H1 (cell line): ENCODE measurements around the gene GSX1. TPM values are rescaled to one million over a fixed set of nuclear protein-coding genes. Genes with fewer than 3 reads are reported as not detected.

ENCODE experiments used
- CTCF ChIA-PET: fragments of 300-600 bp; sonication (Branson Sonifier 250); formaldehyde crosslinking; loops from one replicate; lab custom pipeline; 2021; ENCODE audit not compliant: partially characterized antibody; lab: Charles Lee
- POLR2A ChIA-PET: fragments of 300-600 bp; sonication (Branson Sonifier 250); formaldehyde crosslinking; loops from one replicate; lab custom pipeline; 2021; ENCODE audit warnings: inconsistent platforms; ENCODE audit not compliant: partially characterized antibody; lab: Charles Lee
- DNase-seq, 2 experiments: peaks; one replicate each; pipeline versions ENCODE4 v3.0.0 to v3.0.0-alpha.2; 2010 to 2022; ENCODE audit warnings: low spot score in 2 of 2, low read depth in 1 of 2, mixed read lengths in 1 of 2
- FAIRE-seq: peaks from 2 replicates; lab custom pipeline; 2011; peaks lifted over from hg19 to GRCh38; lab: Jason Lieb, UNC
- H2AFZ ChIP-seq: 2 replicates; pipeline ENCODE4 v1.8.1; 2012; ENCODE audit warnings: low read length, inconsistent platforms
- H2AK5ac ChIP-seq: 2 replicates; pipeline ENCODE4 v1.6.1; 2013; ENCODE audit warnings: low read depth, low read length
- H2BK120ac ChIP-seq: replicated peaks from 2 replicates; pipeline ENCODE3; 2013; ENCODE audit warnings: low read depth, low read length, inconsistent platforms
- H2BK12ac ChIP-seq: 2 replicates; pipeline ENCODE4 v1.6.1; 2013; ENCODE audit warnings: low read depth, low read length
- H2BK15ac ChIP-seq: 2 replicates; pipeline ENCODE4 v1.6.1; 2013; ENCODE audit warnings: low read length
- H2BK20ac ChIP-seq: 2 replicates; pipeline ENCODE4 v1.6.1; 2013; ENCODE audit warnings: low read length
- H2BK5ac ChIP-seq: 2 replicates; pipeline ENCODE4 v1.6.1; 2013; ENCODE audit warnings: low read depth, low read length
- H3K14ac ChIP-seq: 2 replicates; pipeline ENCODE4 v1.6.1; 2013; ENCODE audit warnings: inconsistent platforms; ENCODE audit not compliant: insufficient read length
- H3K18ac ChIP-seq: 2 replicates; pipeline ENCODE4 v1.6.1; 2013; ENCODE audit warnings: low read length; ENCODE audit errors: extremely low read depth
- H3K23ac ChIP-seq: 2 replicates; pipeline ENCODE4 v1.6.1; 2013; ENCODE audit warnings: inconsistent platforms; ENCODE audit not compliant: insufficient read length
- H3K23me2 ChIP-seq: 2 replicates; pipeline ENCODE4 v1.6.1; 2013; ENCODE audit warnings: low read depth, low read length
- H3K27ac ChIP-seq: 2 replicates; pipeline ENCODE4 v1.6.1; 2011; ENCODE audit warnings: low read depth, low read length, inconsistent platforms
- H3K27me3 ChIP-seq, 4 experiments: replicated peaks in 1 of 4; 1 replicate in 1 of 4; 2 replicates in 3 of 4; pipeline versions ENCODE4 v1.6.1 to v1.8.1; 2011 to 2013; ENCODE audit warnings: low read length in 3 of 4, mild to moderate bottlenecking in 3 of 4, inconsistent platforms in 2 of 4, mixed read lengths in 2 of 4, moderate library complexity in 1 of 4; ENCODE audit not compliant: control insufficient read depth in 3 of 4, insufficient read depth in 3 of 4; ENCODE audit errors: extremely low read depth in 1 of 4
- H3K36me3 ChIP-seq, 4 experiments: 2 replicates each; pipeline versions ENCODE4 v1.6.1 to v1.8.1; 2011 to 2013; ENCODE audit warnings: mild to moderate bottlenecking in 4 of 4, low read length in 3 of 4, moderate library complexity in 2 of 4, control low read depth in 1 of 4, inconsistent platforms in 1 of 4; ENCODE audit not compliant: insufficient read depth in 4 of 4, control insufficient read depth in 2 of 4
- H3K4ac ChIP-seq: replicated peaks from 2 replicates; pipeline ENCODE3; 2013; ENCODE audit warnings: low read length, low read depth, mixed read lengths, inconsistent platforms; ENCODE audit not compliant: insufficient read length
- H3K4me1 ChIP-seq, 4 experiments: replicated peaks in 1 of 4; 1 replicate in 1 of 4; 2 replicates in 3 of 4; pipeline versions ENCODE4 v1.6.1 to v1.8.1; 2011 to 2013; ENCODE audit warnings: low read length in 3 of 4, inconsistent platforms in 2 of 4, mixed read lengths in 1 of 4; ENCODE audit not compliant: insufficient read depth in 4 of 4, control insufficient read depth in 3 of 4
- H3K4me2 ChIP-seq, 2 experiments: 2 replicates each; pipeline versions ENCODE4 v1.6.1 to v1.8.1; 2011 to 2013; ENCODE audit warnings: low read depth in 2 of 2, low read length in 2 of 2, control low read depth in 1 of 2, inconsistent platforms in 1 of 2, mild to moderate bottlenecking in 1 of 2; ENCODE audit not compliant: insufficient read depth in 1 of 2
- H3K4me3 ChIP-seq, 4 experiments: fragments of 200-600, 300-600 bp in 1 of 4; sonication (generic), shearing (Covaris generic), sonication (Bioruptor Twin) in 1 of 4; 2 replicates each; pipeline versions ENCODE4 v1.5.1 to v1.8.1; 2011 to 2016; ENCODE audit warnings: low read length in 4 of 4, low read depth in 3 of 4, control low read depth in 2 of 4, inconsistent platforms in 2 of 4, mild to moderate bottlenecking in 2 of 4, mixed read lengths in 1 of 4, moderate library complexity in 1 of 4; ENCODE audit not compliant: insufficient read depth in 2 of 4; ENCODE audit errors: extremely low read depth in 1 of 4
- H3K56ac ChIP-seq: replicated peaks from 2 replicates; pipeline ENCODE3; 2013; ENCODE audit warnings: low read depth, mild to moderate bottlenecking, mixed read lengths, low read length, inconsistent platforms; ENCODE audit not compliant: insufficient read length
- H3K79me1 ChIP-seq: 2 replicates; pipeline ENCODE4 v1.6.1; 2013; ENCODE audit warnings: low read depth, low read length, control low read depth
- H3K79me2 ChIP-seq, 2 experiments: 2 replicates each; pipeline versions ENCODE4 v1.6.1 to v1.8.1; 2012 to 2013; ENCODE audit warnings: low read length in 2 of 2, mild to moderate bottlenecking in 2 of 2, inconsistent platforms in 1 of 2; ENCODE audit not compliant: insufficient read depth in 2 of 2, control insufficient read depth in 1 of 2
- H3K9ac ChIP-seq, 4 experiments: replicated peaks in 1 of 4; 1 replicate in 1 of 4; 2 replicates in 3 of 4; pipeline versions ENCODE4 v1.6.1 to v1.8.1; 2011 to 2013; ENCODE audit warnings: low read depth in 3 of 4, low read length in 3 of 4, control low read depth in 2 of 4, mild to moderate bottlenecking in 2 of 4, moderate library complexity in 2 of 4, inconsistent platforms in 1 of 4; ENCODE audit errors: extremely low read depth in 1 of 4
- H3K9me3 ChIP-seq, 2 experiments: 2 replicates each; pipeline versions ENCODE4 v1.6.1 to v1.8.1; 2012 to 2013; ENCODE audit warnings: mild to moderate bottlenecking in 2 of 2, moderate library complexity in 2 of 2, control low read depth in 1 of 2, inconsistent platforms in 1 of 2, low read depth in 1 of 2, low read length in 1 of 2, mixed read lengths in 1 of 2; ENCODE audit not compliant: insufficient read depth in 2 of 2
- H4K20me1 ChIP-seq, 2 experiments: replicated peaks in 1 of 2; 2 replicates each; pipeline versions ENCODE3 to v1.8.1; 2011 to 2013; ENCODE audit warnings: inconsistent platforms in 2 of 2, low read length in 2 of 2, mild to moderate bottlenecking in 1 of 2; ENCODE audit not compliant: insufficient read depth in 2 of 2, control insufficient read depth in 1 of 2
- H4K5ac ChIP-seq: 2 replicates; pipeline ENCODE4 v1.6.1; 2013; ENCODE audit warnings: low read length, low read depth, mixed read lengths, inconsistent platforms; ENCODE audit not compliant: insufficient read length
- H4K8ac ChIP-seq: 2 replicates; pipeline ENCODE4 v1.8.0; 2013; ENCODE audit warnings: mild to moderate bottlenecking, moderate library complexity, low read length, inconsistent platforms; ENCODE audit not compliant: insufficient read depth; ENCODE audit errors: extremely low read depth
- H4K91ac ChIP-seq: replicated peaks from 2 replicates; pipeline ENCODE3; 2013; ENCODE audit warnings: low read length, mixed read lengths, inconsistent platforms; ENCODE audit not compliant: insufficient read length
- EZH2 ChIP-seq: fragments of 200-600 bp; sonication (generic); IDR thresholded peaks from 2 replicates; pipeline ENCODE4 v1.7.1; 2012; ENCODE audit warnings: low read depth, mild to moderate bottlenecking, moderate library complexity, low read length, inconsistent platforms; ENCODE audit not compliant: severe bottlenecking
- JUN ChIP-seq: IDR thresholded peaks from 2 replicates; pipeline ENCODE4 v1.6.1; 2011; ENCODE audit warnings: low read depth, mild to moderate bottlenecking, improper control_type of control experiment, low read length
- KDM1A ChIP-seq: fragments of 200-600, 300-600 bp; sonication (generic); IDR thresholded peaks from 2 replicates; pipeline ENCODE4 v1.7.1; 2016; ENCODE audit warnings: mild to moderate bottlenecking, low read length, borderline replicate concordance
- WGBS, 2 experiments: shearing (Covaris generic) in 1 of 2; methylation state at CpG; one replicate each; pipeline versions ENCODE4 v1.1.6 to v1.1.7; 2013 to 2015; ENCODE audit warnings: low lambda C conversion rate in 2 of 2, mixed read lengths in 2 of 2, inconsistent platforms in 1 of 2, low coverage in 1 of 2, missing lambda C conversion rate in 1 of 2; ENCODE audit not compliant: insufficient replicate concordance in 2 of 2, insufficient coverage in 1 of 2, insufficient read length in 1 of 2; ENCODE audit errors: extremely low coverage in 1 of 2, missing lambda C conversion rate in 1 of 2; 5-methylcytosine and 5-hydroxymethylcytosine counted together
- polyA plus RNA-seq, 7 experiments: library from polyadenylated mRNA; depleted of rRNA in 3 of 7; stranded (reverse) in 5 of 7; unstranded in 2 of 7; fragments of >200 nt in 5 of 7; fragments of 200-250 nt in 2 of 7; gene quantifications; 1 replicate in 5 of 7; 2 replicates in 1 of 7; 4 replicates in 1 of 7; pipeline versions ENCODE4 v1.2.1 to v1.2.3, GENCODE V29; 2011 to 2013; ENCODE audit warnings: missing spikeins in 2 of 7, mixed read lengths in 2 of 7
- total RNA-seq: library from RNA; stranded (reverse); fragmentation: NEBNext Ultra II Directional; extraction: Animal tissue kit (Norgen Biotek cat#: 25700); gene quantifications from 2 replicates; pipeline ENCODE4 v1.2.1, GENCODE V29; 2021

GSX1 gene
- total and polyA plus RNA-seq, 2 of the 8 experiments (the other 6 are each of a cell fraction or from before 2014, with no cell fraction given), result not detected

DNA sequence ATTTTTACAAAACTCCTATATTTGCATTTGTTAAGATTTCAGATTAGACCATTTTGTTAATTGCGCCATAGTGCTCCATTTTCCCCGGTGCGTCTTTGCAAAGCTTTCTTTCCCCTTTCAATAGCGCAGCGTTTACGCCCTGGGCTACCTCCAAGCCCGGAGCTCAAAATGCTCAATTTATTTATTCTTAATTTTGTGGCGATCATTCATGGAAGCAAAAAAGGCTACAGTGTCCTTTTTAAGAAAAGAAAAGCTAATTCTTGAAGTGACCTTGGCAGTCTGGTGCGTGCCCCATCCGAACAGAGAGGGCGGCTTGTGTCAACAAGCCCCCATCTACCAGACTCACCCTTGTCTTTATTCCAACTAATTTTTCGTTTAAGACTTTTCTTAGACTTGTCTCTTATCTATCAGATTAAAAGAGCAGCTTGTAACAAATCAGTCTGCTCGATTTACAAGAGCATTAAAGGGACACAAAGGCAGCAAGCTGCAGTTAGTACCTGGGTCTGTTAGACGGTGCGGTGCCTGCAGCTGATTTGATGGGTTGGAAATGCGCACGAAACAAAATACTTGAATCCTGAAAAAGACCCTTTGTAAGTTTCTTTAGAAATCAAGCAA is 30.1 kb downstream of the GSX1 start:
- no peak overlapping the region for H2BK5ac ChIP-seq
- H2BK15ac ChIP-seq, result no peak overlapping the region
- ChIA-PET POLR2A (interaction anchor here (1.0 to 2.0 kb wide), 6 partner anchors 14 to 102 kb away, joined by 3 to 7 read pairs (median 3); no protein-coding TSS in a partner anchor), CTCF (interaction anchor here (0.5 to 14.6 kb wide), 19 partner anchors 19 to 820 kb away, joined by 3 to 345 read pairs (median 5); partner anchors contain the start of genes GSX1 and URAD)
- peaks cover 5 to 7% of the 10 kb centered on the region in 2 experiments for H4K20me1 ChIP-seq
- no peaks in the 10 kb centered on the region for H3K9me3 ChIP-seq
- no peak overlapping the region for H2AFZ ChIP-seq
- H3K9ac ChIP-seq, result no peak overlapping the region
- no peak overlapping the region for H3K4ac ChIP-seq
- H3K27me3 ChIP-seq, result peaks cover 67 to 96% (median 87%) of the 10 kb centered on the region in 4 experiments
- DNase-seq (no peak), FAIRE-seq (no peak)
- 2% methylated on average over 17 of the region's 17 CpGs; no CpG with 5 or more reads in 1 of the 2 experiments for WGBS, 2 experiments
- H3K23ac ChIP-seq, result no peak overlapping the region
- H3K23me2 ChIP-seq, result no peaks in the 10 kb centered on the region; the same call in 1 of the 2 replicates
- H2BK20ac ChIP-seq, result no peak overlapping the region
- H4K5ac ChIP-seq, result no peak overlapping the region
- H3K14ac ChIP-seq, result no peak overlapping the region
- no peak overlapping the region for H2AK5ac ChIP-seq
- peaks cover 17 to 32% (median 27%) of the 10 kb centered on the region in 4 experiments; a peak in 6 of 7 replicates for H3K4me1 ChIP-seq
- H3K79me1 ChIP-seq, result no peaks in the 10 kb centered on the region
- H3K56ac ChIP-seq, result no peak overlapping the region
- H3K36me3 ChIP-seq, result no peaks in the 10 kb centered on the region
- H3K27ac ChIP-seq, result no peak overlapping the region
- H3K4me2 ChIP-seq, result peak overlapping the region; percentile 68 to 75
- H3K4me3 ChIP-seq, result peak overlapping the region in 1 of 4 experiments; percentile 48; a peak in 3 of 8 replicates
- H2BK12ac ChIP-seq, result no peak overlapping the region
- 0 out of 2 replicates have a peak overlapping the region, but pooled peaks have one; percentile 28 for H3K18ac ChIP-seq
- H2BK120ac ChIP-seq, result no peak overlapping the region
- no peaks in the 10 kb centered on the region for H3K79me2 ChIP-seq
- H4K91ac ChIP-seq, result no peak overlapping the region
- no peak overlapping the region for H4K8ac ChIP-seq
- TF ChIP-seq EZH2 (peak; percentile 53), JUN (no peak), KDM1A (no peak)
